Type B pancreatic cell (in vitro differentiated cells): ENCODE results near the gene CAMTA1. TPM values are rescaled to one million over a fixed set of nuclear protein-coding genes. Genes with fewer than 3 reads are reported as not detected.

Source experiments
- DNase-seq: peaks from one replicate; pipeline ENCODE4 v3.0.0; 2021; ENCODE audit warnings: mixed read lengths; ENCODE audit not compliant: unreplicated experiment; ENCODE audit errors: extremely low spot score
- H3K27ac Mint-ChIP-seq: 2 replicates; pipeline ENCODE4 v1.8.0; 2021; ENCODE audit warnings: mild to moderate bottlenecking, mixed read lengths
- H3K27me3 Mint-ChIP-seq: 2 replicates; pipeline ENCODE4 v1.8.0; 2021; ENCODE audit warnings: mixed read lengths
- H3K36me3 Mint-ChIP-seq: 2 replicates; pipeline ENCODE4 v1.8.0; 2021; ENCODE audit warnings: mixed read lengths
- H3K4me1 Mint-ChIP-seq: one replicate; pipeline ENCODE4 v1.8.0; 2021; ENCODE audit warnings: mixed read lengths; ENCODE audit not compliant: unreplicated experiment
- H3K4me3 Mint-ChIP-seq: 2 replicates; pipeline ENCODE4 v1.8.0; 2021; ENCODE audit warnings: mild to moderate bottlenecking, mixed read lengths
- H3K9me3 Mint-ChIP-seq: 2 replicates; pipeline ENCODE4 v1.8.0; 2021; ENCODE audit warnings: mixed read lengths
- total RNA-seq: library from RNA; stranded (reverse); gene quantifications from 2 replicates; pipeline ENCODE4 v1.2.1, GENCODE V29; 2021; ENCODE audit warnings: low replicate concordance
- TF ChIP-seq, protein P1 (sequence below): fragments of 200-600 bp; sonication (generic); conservative IDR thresholded peaks from 2 replicates; pipeline ENCODE4 v1.5.0; 2021; ENCODE audit warnings: antibody characterized with exemption, mild to moderate bottlenecking

CAMTA1 gene
- total RNA-seq, 1 donor from 2014 or later: 82.5 TPM

DNA sequence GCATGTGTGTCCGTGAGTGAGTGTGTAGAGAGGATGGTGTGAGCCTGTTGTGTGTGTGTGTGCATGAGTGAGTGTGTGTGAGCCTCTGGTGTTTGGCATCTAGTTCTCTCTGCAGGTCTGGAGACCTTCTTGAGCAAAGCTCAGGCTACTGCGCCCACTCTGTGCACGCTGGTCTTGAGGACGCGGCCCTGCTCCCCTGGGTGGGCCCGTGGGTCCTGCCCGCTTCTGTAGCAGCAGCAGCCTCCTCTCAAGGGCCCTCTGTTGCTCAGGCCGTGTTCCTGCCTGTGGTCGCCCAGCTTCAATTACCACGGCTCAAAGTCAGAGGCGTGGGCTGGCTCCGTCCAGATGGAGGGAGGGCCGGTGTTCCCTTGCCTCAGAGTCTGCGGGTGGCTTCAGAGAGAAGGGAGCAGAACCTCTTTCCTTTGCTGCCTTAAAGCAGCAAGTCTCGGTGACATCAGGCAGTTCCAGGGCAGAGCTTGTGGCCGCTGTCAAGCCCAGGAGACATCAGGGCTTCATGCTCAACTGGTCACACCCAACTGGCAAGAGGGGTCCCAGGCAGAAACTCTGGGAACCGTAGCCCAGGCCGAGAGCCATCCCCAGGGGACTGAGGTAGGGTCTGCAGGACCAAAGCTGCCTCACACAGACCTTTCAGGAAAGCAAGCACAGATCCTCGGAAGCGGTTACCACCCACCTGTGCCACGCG lies 715.3 kb downstream of the CAMTA1 start:
- H3K36me3 Mint-ChIP-seq: no peaks in the 10 kb centered on the region
- TF ChIP-seq, protein P1, sequence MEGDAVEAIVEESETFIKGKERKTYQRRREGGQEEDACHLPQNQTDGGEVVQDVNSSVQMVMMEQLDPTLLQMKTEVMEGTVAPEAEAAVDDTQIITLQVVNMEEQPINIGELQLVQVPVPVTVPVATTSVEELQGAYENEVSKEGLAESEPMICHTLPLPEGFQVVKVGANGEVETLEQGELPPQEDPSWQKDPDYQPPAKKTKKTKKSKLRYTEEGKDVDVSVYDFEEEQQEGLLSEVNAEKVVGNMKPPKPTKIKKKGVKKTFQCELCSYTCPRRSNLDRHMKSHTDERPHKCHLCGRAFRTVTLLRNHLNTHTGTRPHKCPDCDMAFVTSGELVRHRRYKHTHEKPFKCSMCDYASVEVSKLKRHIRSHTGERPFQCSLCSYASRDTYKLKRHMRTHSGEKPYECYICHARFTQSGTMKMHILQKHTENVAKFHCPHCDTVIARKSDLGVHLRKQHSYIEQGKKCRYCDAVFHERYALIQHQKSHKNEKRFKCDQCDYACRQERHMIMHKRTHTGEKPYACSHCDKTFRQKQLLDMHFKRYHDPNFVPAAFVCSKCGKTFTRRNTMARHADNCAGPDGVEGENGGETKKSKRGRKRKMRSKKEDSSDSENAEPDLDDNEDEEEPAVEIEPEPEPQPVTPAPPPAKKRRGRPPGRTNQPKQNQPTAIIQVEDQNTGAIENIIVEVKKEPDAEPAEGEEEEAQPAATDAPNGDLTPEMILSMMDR: no peak
- no peak overlapping the region for H3K4me3 Mint-ChIP-seq
- H3K27me3 Mint-ChIP-seq: no peaks in the 10 kb centered on the region
- peaks cover 3% of the 10 kb centered on the region for H3K4me1 Mint-ChIP-seq
- no peaks in the 10 kb centered on the region for H3K9me3 Mint-ChIP-seq
- no peak for DNase-seq
- no peak overlapping the region for H3K27ac Mint-ChIP-seq

DNA sequence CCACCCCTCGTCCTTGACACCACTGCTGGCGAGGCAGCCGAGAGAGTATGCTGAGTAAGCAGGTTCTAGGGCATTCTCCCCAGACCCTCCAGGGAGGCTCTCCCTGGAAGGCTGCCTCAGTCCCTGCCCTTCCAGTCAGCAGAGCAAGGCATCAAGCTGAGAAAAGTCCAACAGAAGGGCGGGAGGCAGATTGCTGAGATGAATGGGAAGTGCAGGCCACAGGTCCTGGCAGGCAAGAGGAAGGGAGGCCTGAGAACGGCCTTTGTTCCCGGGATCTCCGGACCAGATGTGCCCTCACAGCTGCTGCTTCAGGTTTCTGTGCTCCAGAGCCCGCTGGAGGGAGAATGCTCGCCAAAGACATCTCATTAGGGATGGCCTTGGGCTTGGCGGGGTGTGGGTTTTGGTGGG lies 715.8 kb downstream of the CAMTA1 start:
- no peak for DNase-seq
- no peaks in the 10 kb centered on the region for H3K27me3 Mint-ChIP-seq
- H3K36me3 Mint-ChIP-seq: no peaks in the 10 kb centered on the region
- TF ChIP-seq, protein P1: no peak
- H3K9me3 Mint-ChIP-seq: no peaks in the 10 kb centered on the region
- peaks cover 3% of the 10 kb centered on the region for H3K4me1 Mint-ChIP-seq
- H3K4me3 Mint-ChIP-seq: no peak overlapping the region
- H3K27ac Mint-ChIP-seq: no peak overlapping the region

DNA sequence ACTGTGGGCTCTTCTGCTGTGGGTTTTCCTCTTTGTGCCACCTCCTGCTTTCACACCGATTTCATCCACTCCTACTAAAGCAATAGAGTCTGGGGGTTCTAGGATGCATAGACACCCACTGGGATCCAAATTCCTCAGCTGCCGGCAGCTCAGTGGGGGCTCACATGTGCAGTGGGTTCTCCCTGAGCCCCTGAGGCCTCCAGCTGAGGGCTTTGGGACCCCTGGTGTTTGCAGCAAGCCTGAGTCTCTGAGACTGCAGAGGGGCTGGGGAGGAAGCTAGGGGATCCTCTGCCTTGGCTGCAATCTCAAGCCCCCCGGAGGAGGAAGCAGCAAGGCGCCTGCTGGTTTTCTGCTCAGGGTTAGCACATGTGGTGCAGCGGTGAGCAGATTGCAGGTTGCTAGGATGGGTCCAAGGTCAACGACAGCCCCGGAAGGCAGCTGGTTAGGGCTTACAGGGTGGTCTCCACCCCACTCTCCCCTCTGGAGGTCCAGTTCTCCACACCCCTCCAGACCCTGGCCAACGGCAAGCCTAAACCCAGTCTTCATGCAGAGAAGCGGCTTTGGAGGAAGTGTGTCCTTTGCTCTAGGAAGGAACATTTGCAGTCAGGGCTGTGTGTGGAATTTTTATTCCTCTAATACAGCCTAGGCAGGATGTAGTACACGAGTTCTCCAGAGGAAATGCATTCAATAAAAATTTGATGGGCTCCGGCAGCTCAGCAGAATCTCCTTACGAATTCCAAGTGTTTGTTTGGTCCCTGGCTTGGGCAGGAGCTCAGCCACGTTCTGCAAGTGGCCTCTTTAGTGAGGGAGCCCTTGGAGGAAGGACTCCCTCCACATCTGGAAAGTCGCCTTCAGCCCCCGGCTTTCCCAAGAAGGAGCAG lies 716.7 kb downstream of the CAMTA1 start:
- H3K27ac Mint-ChIP-seq: no peak overlapping the region
- H3K4me1 Mint-ChIP-seq: peaks cover 3% of the 10 kb centered on the region
- DNase-seq: no peak
- H3K36me3 Mint-ChIP-seq: no peaks in the 10 kb centered on the region
- TF ChIP-seq, protein P1: no peak
- H3K27me3 Mint-ChIP-seq: no peaks in the 10 kb centered on the region
- no peak overlapping the region for H3K4me3 Mint-ChIP-seq
- no peaks in the 10 kb centered on the region for H3K9me3 Mint-ChIP-seq

DNA sequence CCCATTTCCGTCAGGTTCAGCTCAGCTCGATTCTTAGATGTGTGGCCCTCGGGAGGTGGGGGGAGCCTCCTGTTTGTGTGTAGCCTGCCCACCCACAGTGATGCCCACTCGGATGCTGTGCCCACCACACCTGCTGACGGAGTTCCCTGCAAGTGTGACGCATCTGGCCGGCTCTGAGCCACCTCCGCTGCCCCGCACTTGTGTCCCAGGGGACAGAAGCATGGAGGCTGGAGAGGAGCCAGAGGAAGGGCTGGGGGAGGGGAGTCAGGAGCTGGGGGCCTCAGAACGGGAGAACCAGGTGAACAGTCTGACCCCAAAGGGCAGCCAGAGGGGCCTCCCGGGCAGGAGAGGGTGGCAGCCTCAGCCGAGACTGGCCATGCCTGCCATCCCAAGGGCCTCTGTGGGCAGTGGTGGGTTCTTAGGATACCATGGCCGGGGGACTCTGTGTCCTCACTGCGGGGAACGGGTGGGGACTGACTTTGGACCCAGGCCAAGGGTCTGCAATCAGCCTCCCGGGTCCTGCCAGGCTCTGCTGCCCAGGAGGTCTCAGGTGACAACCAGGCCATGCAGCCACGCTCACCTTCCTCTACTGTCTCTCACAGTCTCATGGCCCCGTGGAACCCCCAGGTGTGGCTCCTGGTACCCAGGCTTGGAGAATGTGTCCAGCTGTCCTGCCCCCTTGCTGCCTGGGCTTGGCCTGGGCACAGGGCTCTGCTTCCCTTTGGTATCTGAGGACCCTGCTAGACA lies 718.6 kb downstream of the CAMTA1 start:
- H3K4me3 Mint-ChIP-seq: no peak overlapping the region
- H3K9me3 Mint-ChIP-seq: no peaks in the 10 kb centered on the region
- no peaks in the 10 kb centered on the region for H3K27me3 Mint-ChIP-seq
- no peak overlapping the region for H3K27ac Mint-ChIP-seq
- TF ChIP-seq, protein P1: no peak
- DNase-seq: no peak
- H3K36me3 Mint-ChIP-seq: no peaks in the 10 kb centered on the region
- H3K4me1 Mint-ChIP-seq: peaks cover 10% of the 10 kb centered on the region

DNA sequence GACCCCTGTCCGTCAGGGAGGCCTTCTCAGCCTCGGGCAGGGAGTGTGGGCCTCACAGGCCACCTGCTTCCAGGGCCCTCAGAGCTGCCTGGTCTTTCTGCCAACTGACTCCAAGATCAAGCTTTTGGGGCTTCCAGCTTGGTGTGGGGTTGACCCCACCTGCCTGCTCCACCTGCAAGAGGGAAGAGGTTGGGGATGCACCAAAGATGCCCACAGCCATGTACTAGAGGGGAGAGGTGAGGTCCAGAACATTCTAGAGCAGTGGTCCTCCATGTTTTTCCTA lies 719.1 kb downstream of the CAMTA1 start:
- no peaks in the 10 kb centered on the region for H3K27me3 Mint-ChIP-seq
- no peak overlapping the region for H3K27ac Mint-ChIP-seq
- no peaks in the 10 kb centered on the region for H3K36me3 Mint-ChIP-seq
- no peak for DNase-seq
- H3K4me1 Mint-ChIP-seq: peaks cover 14% of the 10 kb centered on the region
- H3K4me3 Mint-ChIP-seq: no peak overlapping the region
- TF ChIP-seq, protein P1: no peak
- H3K9me3 Mint-ChIP-seq: no peaks in the 10 kb centered on the region
